ENCODE measurements around the gene CYTIP. TPM values are rescaled to one million over a fixed set of nuclear protein-coding genes. Genes with fewer than 3 reads are reported as not detected.

The CYTIP gene
- total RNA-seq, 1 donor from 2014 or later, result 5.5 TPM

DNA sequence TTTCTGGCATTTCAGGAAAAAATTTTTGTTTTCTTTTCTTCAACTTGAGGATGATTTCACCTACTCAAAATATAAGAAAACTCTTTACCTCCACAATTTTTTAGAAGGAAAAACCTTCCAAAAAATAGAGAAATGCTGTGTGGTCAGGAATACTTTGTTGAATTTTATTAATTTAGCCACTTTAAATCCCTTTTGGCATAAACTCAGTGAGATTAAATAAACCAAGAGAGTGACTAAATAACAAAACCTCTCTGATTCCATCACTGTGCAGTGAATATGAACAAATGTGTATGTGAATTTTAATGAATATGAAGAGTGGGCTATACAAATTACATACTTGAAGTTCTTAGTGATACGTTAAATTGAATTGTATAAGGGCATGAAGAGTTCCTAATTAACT, 25.8 kb upstream of the CYTIP start:
- Histone ChIP-seq H3K27ac (no peak overlapping the region), H3K36me3 (no peaks in the 10 kb centered on the region)
- no peak for DNase-seq (ENCODE audit: low spot score in 2 of 2)

DNA sequence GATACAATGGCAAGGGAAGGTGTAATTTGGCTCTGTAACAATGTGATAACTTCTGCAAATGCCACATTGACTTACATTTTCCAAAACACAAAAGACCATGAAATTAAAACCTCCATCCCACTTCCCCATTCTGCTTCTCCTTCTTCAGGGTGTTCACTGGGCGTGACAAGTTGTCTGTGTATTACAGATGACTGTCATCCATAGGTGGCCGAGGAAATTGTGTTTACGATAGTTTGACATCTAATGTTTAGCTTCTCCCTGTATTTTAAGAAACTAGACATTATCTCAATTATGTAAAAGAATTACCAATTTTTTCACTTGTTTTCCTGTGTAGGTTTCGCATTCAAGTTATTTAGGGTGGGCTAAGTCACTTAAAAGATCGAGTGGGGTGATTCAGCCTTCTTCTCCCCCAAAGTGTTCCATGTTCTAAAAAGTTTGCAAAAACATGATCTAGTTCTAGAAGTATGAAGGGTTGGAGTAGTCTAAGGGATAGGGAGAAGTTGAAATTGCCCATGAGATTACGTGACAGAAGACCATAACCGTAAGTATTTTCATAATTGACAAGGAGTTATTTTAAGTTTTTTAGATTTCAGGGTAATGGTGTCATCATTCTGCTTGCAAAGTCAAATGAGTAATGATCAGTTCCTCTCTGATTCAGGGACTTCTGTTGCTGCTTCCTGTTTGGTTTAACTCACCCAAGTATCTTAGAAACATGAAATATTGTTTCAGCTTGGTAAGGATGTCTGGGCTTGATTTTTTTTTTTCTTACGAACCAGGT, 25.2 kb upstream of the CYTIP start:
- Histone ChIP-seq H3K9me3 (no peaks in the 10 kb centered on the region), H3K4me1 (no peaks in the 10 kb centered on the region), H3K36me3 (no peaks in the 10 kb centered on the region), H3K27me3 (no peaks in the 10 kb centered on the region), H3K27ac (no peak overlapping the region), H3K4me3 (no peak overlapping the region)
- intact Hi-C loops (cut with DNase I), result no loop called here
- no peak for DNase-seq (ENCODE audit: low spot score in 2 of 2)
- TF ChIP-seq, protein P1, sequence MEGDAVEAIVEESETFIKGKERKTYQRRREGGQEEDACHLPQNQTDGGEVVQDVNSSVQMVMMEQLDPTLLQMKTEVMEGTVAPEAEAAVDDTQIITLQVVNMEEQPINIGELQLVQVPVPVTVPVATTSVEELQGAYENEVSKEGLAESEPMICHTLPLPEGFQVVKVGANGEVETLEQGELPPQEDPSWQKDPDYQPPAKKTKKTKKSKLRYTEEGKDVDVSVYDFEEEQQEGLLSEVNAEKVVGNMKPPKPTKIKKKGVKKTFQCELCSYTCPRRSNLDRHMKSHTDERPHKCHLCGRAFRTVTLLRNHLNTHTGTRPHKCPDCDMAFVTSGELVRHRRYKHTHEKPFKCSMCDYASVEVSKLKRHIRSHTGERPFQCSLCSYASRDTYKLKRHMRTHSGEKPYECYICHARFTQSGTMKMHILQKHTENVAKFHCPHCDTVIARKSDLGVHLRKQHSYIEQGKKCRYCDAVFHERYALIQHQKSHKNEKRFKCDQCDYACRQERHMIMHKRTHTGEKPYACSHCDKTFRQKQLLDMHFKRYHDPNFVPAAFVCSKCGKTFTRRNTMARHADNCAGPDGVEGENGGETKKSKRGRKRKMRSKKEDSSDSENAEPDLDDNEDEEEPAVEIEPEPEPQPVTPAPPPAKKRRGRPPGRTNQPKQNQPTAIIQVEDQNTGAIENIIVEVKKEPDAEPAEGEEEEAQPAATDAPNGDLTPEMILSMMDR (IDR thresholded peaks at IDR 0.05), result no peak

More for the DNA sequence above, 25.8 kb upstream of the CYTIP start:
- TF ChIP-seq, protein P1 (IDR thresholded peaks at IDR 0.05), result no peak
- H3K4me1 ChIP-seq, result no peaks in the 10 kb centered on the region
- no peaks in the 10 kb centered on the region for H3K9me3 ChIP-seq
- H3K4me3 ChIP-seq, result no peak overlapping the region
- intact Hi-C loops (cut with DNase I), result no loop called here
- no peaks in the 10 kb centered on the region for H3K27me3 ChIP-seq

DNA sequence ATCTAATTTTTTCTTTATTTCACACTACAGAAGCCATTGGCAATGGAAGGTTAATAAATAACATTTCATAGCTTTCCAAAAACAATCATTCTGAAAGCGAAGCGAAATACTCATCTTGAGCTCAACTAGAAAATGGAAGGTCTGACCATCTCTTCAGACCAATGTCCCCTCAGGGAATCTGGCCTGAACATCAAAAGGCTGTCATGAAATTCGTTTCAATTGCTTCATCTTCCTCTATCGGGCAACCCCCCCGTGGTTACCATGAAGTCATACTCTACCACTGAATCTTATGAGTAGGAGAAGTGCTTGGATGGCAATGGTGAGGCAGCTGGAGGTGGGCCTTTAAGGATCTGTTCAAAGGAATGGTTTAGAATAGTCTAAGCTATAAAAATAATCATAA, 22.9 kb upstream of the CYTIP start:
- Histone ChIP-seq H3K4me1 (no peaks in the 10 kb centered on the region), H3K27me3 (no peaks in the 10 kb centered on the region), H3K4me3 (no peak overlapping the region), H3K36me3 (no peaks in the 10 kb centered on the region), H3K9me3 (no peaks in the 10 kb centered on the region), H3K27ac (no peak overlapping the region)
- TF ChIP-seq, protein P1 (IDR thresholded peaks at IDR 0.05), result no peak
- intact Hi-C loops (cut with DNase I), result no loop called here
- no peak for DNase-seq (ENCODE audit: low spot score in 2 of 2)

DNA sequence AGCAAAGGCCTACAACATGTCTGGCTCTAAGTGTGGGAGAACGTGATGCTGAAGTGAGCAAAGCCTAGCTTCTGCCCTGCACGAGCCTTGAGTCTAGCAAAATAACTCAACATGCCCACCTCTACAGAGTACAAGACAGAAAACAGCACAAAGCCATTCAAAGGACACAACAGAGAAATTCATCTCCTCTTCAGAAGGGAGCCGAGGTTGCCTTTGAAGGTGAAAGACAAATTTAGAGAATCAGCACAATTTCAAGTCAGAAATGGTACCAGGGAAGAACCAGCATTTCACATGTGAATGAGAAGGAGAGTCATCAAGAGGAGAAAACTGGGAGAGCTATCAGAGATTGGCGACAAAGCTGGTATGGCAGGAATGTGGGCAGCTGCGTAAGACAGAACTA, 21.7 kb upstream of the CYTIP start:
- TF ChIP-seq, protein P1 (IDR thresholded peaks at IDR 0.05), result no peak
- DNase-seq (ENCODE audit: low spot score in 2 of 2), result no peak
- intact Hi-C loops (cut with DNase I), result no loop called here
- Histone ChIP-seq H3K9me3 (no peaks in the 10 kb centered on the region), H3K36me3 (no peaks in the 10 kb centered on the region), H3K27me3 (no peaks in the 10 kb centered on the region), H3K4me1 (no peaks in the 10 kb centered on the region), H3K27ac (no peak overlapping the region), H3K4me3 (no peak overlapping the region)

DNA sequence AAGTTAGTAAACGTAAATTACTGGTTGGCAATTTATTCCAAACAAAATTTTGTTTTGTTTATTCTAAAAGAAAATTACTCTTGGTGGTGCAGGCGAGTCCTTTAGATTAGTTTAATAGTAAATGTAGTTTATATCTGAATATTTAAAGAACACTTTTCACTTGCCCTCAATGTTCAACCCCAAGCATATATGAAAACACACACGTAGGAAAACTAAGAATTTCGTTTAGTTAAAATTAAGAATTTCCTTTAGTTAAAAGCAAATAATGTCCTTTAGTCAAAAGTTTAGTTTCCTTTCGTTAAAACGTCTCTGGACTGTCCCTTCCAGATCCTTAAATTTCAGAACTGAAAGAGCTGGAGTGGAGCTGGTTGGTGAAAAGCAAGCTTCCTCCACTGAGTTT, 19.1 kb upstream of the CYTIP start:
- TF ChIP-seq, protein P1 (IDR thresholded peaks at IDR 0.05), result no peak

More for the DNA sequence above, 19.1 kb upstream of the CYTIP start:
- Histone ChIP-seq H3K36me3 (no peaks in the 10 kb centered on the region), H3K4me3 (no peak overlapping the region), H3K27me3 (no peaks in the 10 kb centered on the region), H3K9me3 (no peaks in the 10 kb centered on the region), H3K27ac (no peak overlapping the region), H3K4me1 (no peaks in the 10 kb centered on the region)
- intact Hi-C loops (cut with DNase I), result no loop called here
- no peak for DNase-seq (ENCODE audit: low spot score in 2 of 2)
